ENCODE measurements around the gene SH3RF3. TPM values are rescaled to one million over a fixed set of nuclear protein-coding genes. Genes with fewer than 3 reads are reported as not detected.

Gene SH3RF3
- total RNA-seq, 1 donor from 2014 or later, result 0.28 TPM

GRCh38 chr2:109102588-109103233 is 26.3 kb upstream of the SH3RF3 start:
- Histone ChIP-seq H3K27me3 (peaks cover 23% of the 10 kb centered on the region), H3K4me2 (peak overlapping the region; percentile 31), H3K36me3 (no peaks in the 10 kb centered on the region), H3K9ac (no peak overlapping the region), H3K4me1 (peaks cover 23% of the 10 kb centered on the region), H3F3A (ENCODE audit: low read depth) (peaks cover 12% of the 10 kb centered on the region), H3K9me3 (ENCODE audit: low read depth) (no peaks in the 10 kb centered on the region), H3K79me2 (ENCODE audit: low read depth) (no peaks in the 10 kb centered on the region), H4K20me1 (ENCODE audit: low read depth) (no peaks in the 10 kb centered on the region), H3K27ac (no peak overlapping the region), H2AFZ (replicated peaks) (peak overlapping the region; percentile 72), H3K4me3 (no peak overlapping the region)
- Mint-ChIP-seq H3K36me3 (peaks cover 1% of the 10 kb centered on the region), H3K9me3 (peaks cover 9% of the 10 kb centered on the region), H3K4me3 (no peak overlapping the region), H3K4me1 (peaks cover 14% of the 10 kb centered on the region), H3K27ac (no peak overlapping the region), H3K27me3 (ENCODE audit: insufficient read depth, low read depth) (peaks cover 4% of the 10 kb centered on the region)
- TF ChIP-seq CTCF (IDR thresholded peaks at IDR 0.05) (no peak), EZH2 (IDR thresholded peaks at IDR 0.05) (no peak), EZH2phosphoT487 (IDR thresholded peaks at IDR 0.05) (no peak)
- DNase-seq (ENCODE audit: low spot score), result peak; percentile 13

- no peaks in the 10 kb centered on the region for H3K9me3 ChIP-seq (ENCODE audit: low read depth)
- Mint-ChIP-seq H3K4me1 (peaks cover 16% of the 10 kb centered on the region), H3K4me3 (no peak overlapping the region), H3K27me3 (ENCODE audit: insufficient read depth, low read depth) (peaks cover 6% of the 10 kb centered on the region), H3K27ac (no peak overlapping the region), H3K36me3 (peaks cover 1% of the 10 kb centered on the region), H3K9me3 (peaks cover 9% of the 10 kb centered on the region)
- no peaks in the 10 kb centered on the region for H3K79me2 ChIP-seq (ENCODE audit: low read depth)
- no peak overlapping the region for H3K4me2 ChIP-seq
- H4K20me1 ChIP-seq (ENCODE audit: low read depth), result no peaks in the 10 kb centered on the region
- H2AFZ ChIP-seq (replicated peaks), result no peak overlapping the region
- peaks cover 20% of the 10 kb centered on the region for H3K27me3 ChIP-seq
- peaks cover 9% of the 10 kb centered on the region for H3F3A ChIP-seq (ENCODE audit: low read depth)
- H3K4me1 ChIP-seq, result peaks cover 7% of the 10 kb centered on the region
- H3K9ac ChIP-seq, result no peak overlapping the region
- no peak for DNase-seq (ENCODE audit: low spot score)
- TF ChIP-seq EZH2phosphoT487 (IDR thresholded peaks at IDR 0.05), result no peak
- no peak for TF ChIP-seq CTCF (IDR thresholded peaks at IDR 0.05)
- no peak for TF ChIP-seq EZH2 (IDR thresholded peaks at IDR 0.05)
- H3K4me3 ChIP-seq, result no peak overlapping the region
- H3K36me3 ChIP-seq, result no peaks in the 10 kb centered on the region
- no peak overlapping the region for H3K27ac ChIP-seq
Observed at GRCh38 chr2:109105113-109105512, 23.9 kb upstream of the SH3RF3 start.

- H3K27me3 Mint-ChIP-seq (ENCODE audit: insufficient read depth, low read depth), result peaks cover 2% of the 10 kb centered on the region
- DNase-seq (ENCODE audit: low spot score), result no peak
Observed at GRCh38 chr2:109108740-109109139, 20.3 kb upstream of the SH3RF3 start.

More at GRCh38 chr2:109108740-109109139, 20.3 kb upstream of the SH3RF3 start:
- Histone ChIP-seq H4K20me1 (ENCODE audit: low read depth) (no peaks in the 10 kb centered on the region), H3K4me3 (no peak overlapping the region), H3K27me3 (peaks cover 5% of the 10 kb centered on the region), H3K9ac (no peak overlapping the region), H3K9me3 (ENCODE audit: low read depth) (no peaks in the 10 kb centered on the region), H3K36me3 (no peaks in the 10 kb centered on the region), H3K79me2 (ENCODE audit: low read depth) (no peaks in the 10 kb centered on the region), H3F3A (ENCODE audit: low read depth) (no peaks in the 10 kb centered on the region), H2AFZ (replicated peaks) (no peak overlapping the region), H3K4me2 (no peak overlapping the region), H3K27ac (no peak overlapping the region), H3K4me1 (no peaks in the 10 kb centered on the region)
- H3K27ac Mint-ChIP-seq, result no peak overlapping the region
- H3K36me3 Mint-ChIP-seq, result peaks cover 1% of the 10 kb centered on the region
- H3K4me1 Mint-ChIP-seq, result peaks cover 12% of the 10 kb centered on the region
- peaks cover 9% of the 10 kb centered on the region for H3K9me3 Mint-ChIP-seq
- TF ChIP-seq CTCF (IDR thresholded peaks at IDR 0.05) (no peak), EZH2phosphoT487 (IDR thresholded peaks at IDR 0.05) (no peak), EZH2 (IDR thresholded peaks at IDR 0.05) (no peak)
- H3K4me3 Mint-ChIP-seq, result no peak overlapping the region
